ENCODE data around the gene LGALS4.
"Not testable (repeated sequence)": the region's sequence is repeated elsewhere in the genome, so short reads cannot be mapped to it uniquely, and the experiment has no call there.

Gene LGALS4

DNA sequence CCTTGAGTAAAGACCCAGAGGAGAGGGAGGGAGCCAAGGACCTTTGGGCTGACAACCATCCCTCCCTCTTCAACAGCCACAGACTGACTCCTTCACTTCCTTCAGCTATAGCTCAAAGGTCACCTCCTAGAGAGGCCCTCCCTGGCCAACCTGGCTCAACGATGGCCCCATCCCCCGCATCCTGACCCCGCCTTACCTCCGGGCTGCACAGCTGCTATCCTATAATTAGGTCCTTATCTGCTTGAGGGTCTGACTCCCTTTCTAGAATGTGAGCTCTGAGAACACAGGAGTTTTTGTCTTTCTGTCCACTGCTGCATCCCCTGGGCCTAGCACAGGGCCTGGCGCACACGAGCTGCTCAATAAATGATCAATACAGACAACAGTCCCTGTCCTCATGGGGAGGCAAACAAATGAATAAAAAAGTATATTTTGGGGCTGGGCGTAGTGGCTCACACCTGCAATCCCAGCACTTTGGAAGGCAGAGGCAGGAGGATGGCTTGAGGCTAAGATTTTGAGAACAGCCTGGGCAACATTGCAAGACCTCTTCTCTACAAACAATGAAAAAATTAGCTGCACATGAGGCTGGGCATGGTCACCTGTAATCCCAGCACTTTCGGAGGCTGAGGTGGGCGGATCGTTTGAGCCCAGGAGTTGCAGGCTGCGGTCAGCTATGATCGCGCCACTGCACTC is 6.6 kb upstream of the LGALS4 start (continued):
- TF ChIP-seq, protein P1, sequence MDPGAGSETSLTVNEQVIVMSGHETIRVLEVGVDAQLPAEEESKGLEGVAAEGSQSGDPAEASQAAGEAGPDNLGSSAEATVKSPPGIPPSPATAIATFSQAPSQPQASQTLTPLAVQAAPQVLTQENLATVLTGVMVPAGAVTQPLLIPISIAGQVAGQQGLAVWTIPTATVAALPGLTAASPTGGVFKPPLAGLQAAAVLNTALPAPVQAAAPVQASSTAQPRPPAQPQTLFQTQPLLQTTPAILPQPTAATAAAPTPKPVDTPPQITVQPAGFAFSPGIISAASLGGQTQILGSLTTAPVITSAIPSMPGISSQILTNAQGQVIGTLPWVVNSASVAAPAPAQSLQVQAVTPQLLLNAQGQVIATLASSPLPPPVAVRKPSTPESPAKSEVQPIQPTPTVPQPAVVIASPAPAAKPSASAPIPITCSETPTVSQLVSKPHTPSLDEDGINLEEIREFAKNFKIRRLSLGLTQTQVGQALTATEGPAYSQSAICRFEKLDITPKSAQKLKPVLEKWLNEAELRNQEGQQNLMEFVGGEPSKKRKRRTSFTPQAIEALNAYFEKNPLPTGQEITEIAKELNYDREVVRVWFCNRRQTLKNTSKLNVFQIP (CRISPR knock-in tag; IDR thresholded peaks at IDR 0.05; ENCODE audit: borderline replicate concordance, low read depth): no peak
- TF ChIP-seq RARB (CRISPR knock-in tag; IDR thresholded peaks at IDR 0.05) (no peak), TOX (CRISPR knock-in tag; IDR thresholded peaks at IDR 0.05; ENCODE audit: borderline replicate concordance) (no peak)

- ATAC-seq: no peak
- no peak for TF ChIP-seq ZC3H10 (CRISPR knock-in tag; IDR thresholded peaks at IDR 0.05)
Measured at GRCh38 chr19:38817081-38817480, 4.3 kb upstream of the LGALS4 start.

DNA sequence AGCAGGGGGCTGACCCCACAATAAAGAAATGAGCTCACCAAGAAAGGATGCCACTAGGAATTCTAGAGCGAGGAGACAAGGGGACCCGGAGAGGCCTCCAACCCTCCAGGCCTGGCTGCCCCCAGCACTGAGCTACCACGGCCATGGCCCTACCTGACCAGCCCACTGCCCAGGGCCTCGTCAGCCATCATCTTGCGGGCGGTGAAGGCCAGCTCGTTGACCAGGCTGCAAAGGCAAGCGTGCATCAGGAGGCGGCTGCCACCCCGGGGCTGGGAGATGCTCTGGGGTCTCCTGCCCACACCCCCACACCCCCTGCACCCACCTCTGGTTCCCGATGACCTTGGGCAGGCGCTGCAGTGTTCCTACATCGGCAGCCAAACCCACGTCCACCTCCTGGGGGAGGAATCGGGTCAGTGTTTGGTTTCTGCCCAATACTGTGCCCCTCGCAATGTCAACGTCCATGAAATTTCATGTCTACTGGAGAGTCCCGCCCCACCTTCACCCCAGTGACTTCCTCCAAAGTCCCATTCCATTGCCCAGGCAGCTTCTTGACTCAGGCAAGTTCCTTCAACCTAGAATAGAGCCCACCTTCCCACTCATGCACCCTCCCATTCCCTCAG is 3.5 kb upstream of the LGALS4 start:
- ATAC-seq: no peak
- TF ChIP-seq ZFP3 (CRISPR knock-in tag; IDR thresholded peaks at IDR 0.05) (no peak), TOX (CRISPR knock-in tag; IDR thresholded peaks at IDR 0.05; ENCODE audit: borderline replicate concordance) (no peak), BACH2 (CRISPR knock-in tag; IDR thresholded peaks at IDR 0.05; ENCODE audit: borderline replicate concordance) (no peak), RARB (CRISPR knock-in tag; IDR thresholded peaks at IDR 0.05) (no peak), ZC3H10 (CRISPR knock-in tag; IDR thresholded peaks at IDR 0.05) (no peak), ZNF8 (CRISPR knock-in tag; IDR thresholded peaks at IDR 0.05) (no peak), ISL1 (CRISPR knock-in tag; IDR thresholded peaks at IDR 0.05) (no peak)
- TF ChIP-seq, protein P2, sequence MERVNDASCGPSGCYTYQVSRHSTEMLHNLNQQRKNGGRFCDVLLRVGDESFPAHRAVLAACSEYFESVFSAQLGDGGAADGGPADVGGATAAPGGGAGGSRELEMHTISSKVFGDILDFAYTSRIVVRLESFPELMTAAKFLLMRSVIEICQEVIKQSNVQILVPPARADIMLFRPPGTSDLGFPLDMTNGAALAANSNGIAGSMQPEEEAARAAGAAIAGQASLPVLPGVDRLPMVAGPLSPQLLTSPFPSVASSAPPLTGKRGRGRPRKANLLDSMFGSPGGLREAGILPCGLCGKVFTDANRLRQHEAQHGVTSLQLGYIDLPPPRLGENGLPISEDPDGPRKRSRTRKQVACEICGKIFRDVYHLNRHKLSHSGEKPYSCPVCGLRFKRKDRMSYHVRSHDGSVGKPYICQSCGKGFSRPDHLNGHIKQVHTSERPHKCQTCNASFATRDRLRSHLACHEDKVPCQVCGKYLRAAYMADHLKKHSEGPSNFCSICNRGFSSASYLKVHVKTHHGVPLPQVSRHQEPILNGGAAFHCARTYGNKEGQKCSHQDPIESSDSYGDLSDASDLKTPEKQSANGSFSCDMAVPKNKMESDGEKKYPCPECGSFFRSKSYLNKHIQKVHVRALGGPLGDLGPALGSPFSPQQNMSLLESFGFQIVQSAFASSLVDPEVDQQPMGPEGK (CRISPR knock-in tag; IDR thresholded peaks at IDR 0.05; ENCODE audit: borderline replicate concordance): no peak

DNA sequence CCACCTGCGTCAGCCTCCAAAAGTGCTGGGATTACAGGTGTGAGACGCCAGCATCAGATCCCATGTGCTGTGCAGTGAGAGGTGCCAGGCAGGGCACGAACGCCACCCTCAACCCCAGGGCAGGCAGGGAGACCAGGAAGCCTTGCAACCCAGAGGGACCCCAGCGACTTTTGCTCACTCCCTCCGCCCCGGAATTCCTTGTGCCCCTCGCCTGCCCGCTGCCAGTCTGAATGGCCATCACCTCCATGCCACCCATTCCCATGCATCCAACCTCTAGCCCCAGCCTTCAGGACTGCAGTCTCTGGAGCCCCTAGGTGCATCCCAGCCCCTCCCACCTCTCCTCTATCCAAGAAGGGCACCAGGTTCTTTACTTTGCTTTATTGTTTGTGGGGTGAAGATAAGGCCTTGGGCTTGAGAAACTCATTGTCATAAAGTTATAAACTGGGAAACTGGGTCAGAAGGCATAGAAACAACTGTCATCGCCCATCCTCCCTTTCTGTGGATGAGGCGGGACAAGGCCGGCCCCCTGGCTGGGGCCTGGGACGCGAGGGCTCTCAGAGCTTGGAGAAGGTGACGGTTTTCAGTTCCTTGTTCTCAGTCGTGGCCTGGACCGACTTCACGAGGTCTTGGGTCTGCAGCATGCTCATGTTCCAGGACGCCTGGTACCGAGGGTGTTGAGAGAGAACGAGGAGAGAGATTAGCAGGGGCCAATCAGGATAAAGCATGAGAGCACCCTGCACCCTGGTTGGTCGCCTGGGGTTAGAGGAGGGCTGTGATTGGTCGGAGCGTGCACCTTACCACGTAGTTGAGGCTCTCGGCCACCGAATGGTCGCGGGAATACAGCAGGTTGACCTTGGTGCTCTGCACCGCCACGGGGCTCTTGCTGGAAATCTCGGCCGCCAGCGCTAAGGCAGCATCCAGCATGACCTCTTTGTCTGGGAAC is 2.6 kb upstream of the LGALS4 start:
- TF ChIP-seq BACH2 (CRISPR knock-in tag; IDR thresholded peaks at IDR 0.05; ENCODE audit: borderline replicate concordance) (no peak), TOX (CRISPR knock-in tag; IDR thresholded peaks at IDR 0.05; ENCODE audit: borderline replicate concordance) (no peak), ESRRG (CRISPR knock-in tag; IDR thresholded peaks at IDR 0.05) (no peak), TCF4 (CRISPR knock-in tag; IDR thresholded peaks at IDR 0.05; ENCODE audit: borderline replicate concordance) (no peak), OSR1 (CRISPR knock-in tag; IDR thresholded peaks at IDR 0.05) (no peak), CSDC2 (CRISPR knock-in tag; IDR thresholded peaks at IDR 0.05) (no peak), ZC3H10 (CRISPR knock-in tag; IDR thresholded peaks at IDR 0.05) (no peak), RARB (CRISPR knock-in tag; IDR thresholded peaks at IDR 0.05) (no peak), GLIS3 (CRISPR knock-in tag; IDR thresholded peaks at IDR 0.05) (no peak), SNAI2 (CRISPR knock-in tag; IDR thresholded peaks at IDR 0.05) (no peak), ZFP3 (CRISPR knock-in tag; IDR thresholded peaks at IDR 0.05) (no peak), ISL1 (CRISPR knock-in tag; IDR thresholded peaks at IDR 0.05) (no peak), ZNF8 (CRISPR knock-in tag; IDR thresholded peaks at IDR 0.05) (no peak), ZFP30 (CRISPR knock-in tag; IDR thresholded peaks at IDR 0.05) (no peak), CSRNP3 (CRISPR knock-in tag; IDR thresholded peaks at IDR 0.05) (no peak), ZNF70 (CRISPR knock-in tag; IDR thresholded peaks at IDR 0.05) (no peak), ARNTL (CRISPR knock-in tag; IDR thresholded peaks at IDR 0.05; ENCODE audit: borderline replicate concordance, low read depth) (no peak)
- TF ChIP-seq, protein P1 (CRISPR knock-in tag; IDR thresholded peaks at IDR 0.05; ENCODE audit: borderline replicate concordance, low read depth): no peak
- TF ChIP-seq, protein P3, sequence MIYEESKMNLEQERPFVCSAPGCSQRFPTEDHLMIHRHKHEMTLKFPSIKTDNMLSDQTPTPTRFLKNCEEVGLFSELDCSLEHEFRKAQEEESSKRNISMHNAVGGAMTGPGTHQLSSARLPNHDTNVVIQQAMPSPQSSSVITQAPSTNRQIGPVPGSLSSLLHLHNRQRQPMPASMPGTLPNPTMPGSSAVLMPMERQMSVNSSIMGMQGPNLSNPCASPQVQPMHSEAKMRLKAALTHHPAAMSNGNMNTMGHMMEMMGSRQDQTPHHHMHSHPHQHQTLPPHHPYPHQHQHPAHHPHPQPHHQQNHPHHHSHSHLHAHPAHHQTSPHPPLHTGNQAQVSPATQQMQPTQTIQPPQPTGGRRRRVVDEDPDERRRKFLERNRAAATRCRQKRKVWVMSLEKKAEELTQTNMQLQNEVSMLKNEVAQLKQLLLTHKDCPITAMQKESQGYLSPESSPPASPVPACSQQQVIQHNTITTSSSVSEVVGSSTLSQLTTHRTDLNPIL (CRISPR knock-in tag; IDR thresholded peaks at IDR 0.05; ENCODE audit: low read depth): no peak
- no peak; the same call in 2 of the 3 replicates for ATAC-seq

DNA sequence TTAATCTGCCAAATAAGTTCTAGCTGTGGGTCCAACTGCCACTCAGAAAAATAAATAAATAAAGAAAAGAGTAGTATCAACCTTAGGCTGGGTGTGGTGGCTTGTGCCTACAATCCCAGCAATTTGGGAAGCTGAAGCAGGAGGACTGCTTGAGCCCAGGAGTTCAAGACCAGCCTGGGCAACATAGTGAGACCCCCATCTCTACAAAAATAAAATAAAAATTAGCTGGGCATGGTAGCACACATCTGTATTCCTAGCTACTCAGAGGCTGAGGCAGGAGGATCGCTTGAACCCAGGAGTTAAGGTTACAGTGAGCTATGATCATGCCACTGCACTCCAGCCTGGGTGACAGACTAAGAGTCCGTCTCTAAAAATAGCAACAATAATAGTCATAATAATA is 1.2 kb upstream of the LGALS4 start:
- ATAC-seq: not testable (repeated sequence)

Data from SK-N-SH treated with all-trans-retinoic acid at 6 μM for 48 hours (cell line).